Pancreas (tissue), 10 donors: Measurements from ENCODE around the gene CDC20. TPM values are rescaled to one million over a fixed set of nuclear protein-coding genes. Genes with fewer than 3 reads are reported as not detected.

Experiments used
- ATAC-seq, 4 donors: fragments of 200-7000 bp; cut with Tn5 transposase; one replicate each; pipeline versions ENCODE4 v1.8.0 to v1.9.1; 2020; ENCODE audit warnings: mild to moderate bottlenecking in 4 of 4, moderate library complexity in 4 of 4
- DNase-seq, 6 donors: peaks; one replicate each; pipeline ENCODE4 v3.0.0-alpha.2; 2020
- FAIRE-seq: peaks from 2 replicates; lab custom pipeline; 2012; peaks lifted over from hg19 to GRCh38; lab: Jason Lieb, UNC
- H3K27ac ChIP-seq, 4 donors: fragments of 200-600 bp; sonication (generic); 1 replicate in 3 of 4; 2 replicates in 1 of 4; pipeline versions ENCODE4 v1.5.0 to v1.8.0; 2020
- H3K27me3 ChIP-seq, 4 donors: fragments of 200-600 bp; one replicate each; pipeline ENCODE4 v1.8.0; 2021
- H3K36me3 ChIP-seq, 3 donors: fragments of 200-600 bp; sonication (generic) in 1 of 3; one replicate each; pipeline versions ENCODE4 v1.5.0 to v1.8.0; 2020 to 2021
- H3K4me1 ChIP-seq, 3 donors: fragments of 200-600 bp; one replicate each; pipeline ENCODE4 v1.8.0; 2021
- H3K4me3 ChIP-seq, 4 donors: fragments of 200-600 bp; sonication (generic) in 2 of 4; one replicate each; pipeline versions ENCODE4 v1.5.0 to v1.8.0; 2020 to 2021
- H3K9me3 ChIP-seq, 4 donors: fragments of 200-600 bp; one replicate each; pipeline ENCODE4 v1.8.0; 2021
- CTCF ChIP-seq, 4 donors: fragments of 200-600 bp; sonication (generic) in 3 of 4; IDR thresholded peaks; one replicate each; pipeline versions ENCODE4 v1.5.0 to v1.8.0; 2021; ENCODE audit warnings: antibody characterized with exemption in 4 of 4
- WGBS, 2 donors: extraction: QIAGEN DNeasy Blood & Tissue Kit; methylation state at CpG; one replicate each; pipeline ENCODE4 v1.1.7; 2013; 5-methylcytosine and 5-hydroxymethylcytosine counted together
- intact Hi-C, 3 donors: fragments of 100-400 bp; cut with DNase I; formaldehyde crosslinking; loops; one replicate each; pipeline versions ENCODE4 v1.11.1 to v1.14.2; 2022
- polyA plus RNA-seq, 2 donors: library from polyadenylated mRNA; stranded (reverse); fragments of 200-250 nt; gene quantifications; one replicate each; pipeline ENCODE4 v1.2.3, GENCODE V29; 2013
- total RNA-seq, 6 donors: library from RNA; stranded (reverse); fragmentation: NEBNext Ultra II Directional in 4 of 6; extraction: Animal tissue kit (Norgen Biotek cat#: 25700) in 4 of 6; gene quantifications; one replicate each; pipeline versions ENCODE4 v1.2.1 to v1.2.4, GENCODE V29; 2021 to 2023
- donor health status: healthy with polysubstance abuse.
- donor health status: DM: no; HTN: no; CAD: no; lungs with moderate emphysema.
- donor health status: DM: no; HTN: no; CAD: no.
- donor health status: control.
- donor health status: control.
- donor health status: Bipolar disorder and iron deficiency.
- donor health status: DM: yes; HTN: yes; CAD: no.
- donor health status: DM: no; HTN: no; CAD: no.
- donor health status: DM: no; HTN: no; CAD: no.
- donor health status: DM: yes; HTN: yes; CAD: no.

Gene CDC20
- total and polyA plus RNA-seq, 8 donors: 0.12 to 1.8 (median 0.52) TPM

DNA sequence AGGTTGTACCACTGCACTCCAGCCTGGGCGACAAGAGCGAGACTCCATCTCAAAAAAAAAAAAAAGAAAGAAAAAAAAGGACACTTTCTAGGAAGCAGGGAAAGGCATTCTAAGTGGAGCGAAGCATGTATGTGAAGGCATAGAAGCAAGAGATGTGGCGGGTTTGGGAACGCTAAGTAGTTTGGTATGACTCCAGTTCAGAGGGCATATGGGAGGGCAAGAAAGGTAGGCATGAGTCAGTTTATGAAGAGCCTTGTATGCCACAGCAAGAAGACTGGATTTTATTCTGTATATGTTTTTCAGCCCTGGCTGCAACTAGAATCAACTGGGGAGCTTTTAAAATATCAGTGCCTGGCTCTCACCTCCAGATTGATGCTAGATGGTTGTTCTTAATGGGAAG lies 13.4 kb downstream of the CDC20 start:
- 95 to 98% methylated on average over 5 of the region's 5 CpGs for WGBS, 2 donors

GRCh38 chr1:43373066-43373940 lies 14.5 kb downstream of the CDC20 start:
- DNase-seq (no peak), FAIRE-seq (no peak), ATAC-seq (no peak)
- WGBS, 2 donors: 40 to 44% methylated on average over 4 of the region's 4 CpGs
- Histone ChIP-seq H3K4me3 (no peak overlapping the region), H3K27me3 (no peaks in the 10 kb centered on the region), H3K9me3 (no peaks in the 10 kb centered on the region), H3K27ac (peak overlapping the region in 1 of 4 donors; percentile 19), H3K4me1 (peaks cover 6 to 13% (median 7%) of the 10 kb centered on the region in 3 donors), H3K36me3 (no peaks in the 10 kb centered on the region)
- no peak for TF ChIP-seq CTCF (IDR thresholded peaks at IDR 0.05)
- intact Hi-C loops: no loop called here

More for the DNA sequence above, 13.4 kb downstream of the CDC20 start:
- DNase-seq (no peak), ATAC-seq (no peak), FAIRE-seq (no peak)
- Histone ChIP-seq H3K27me3 (no peaks in the 10 kb centered on the region), H3K4me1 (peaks cover 6 to 13% (median 7%) of the 10 kb centered on the region in 3 donors), H3K4me3 (no peak overlapping the region), H3K36me3 (no peaks in the 10 kb centered on the region), H3K27ac (no peak overlapping the region), H3K9me3 (no peaks in the 10 kb centered on the region)
- intact Hi-C loops: no loop called here
- TF ChIP-seq CTCF (IDR thresholded peaks at IDR 0.05): no peak

GRCh38 chr1:43376723-43377235 lies 18.0 kb downstream of the CDC20 start:
- DNase-seq (no peak), FAIRE-seq (no peak), ATAC-seq (no peak)
- H3K27me3 ChIP-seq: no peaks in the 10 kb centered on the region
- H3K4me3 ChIP-seq: no peak overlapping the region
- intact Hi-C loops: no loop called here
- WGBS, 2 donors: 86 to 95% methylated on average over 7 of the region's 7 CpGs
- no peak overlapping the region for H3K27ac ChIP-seq
- no peaks in the 10 kb centered on the region for H3K9me3 ChIP-seq
- no peak for TF ChIP-seq CTCF (IDR thresholded peaks at IDR 0.05)
- H3K4me1 ChIP-seq: peaks cover 0 to 6% (median 0%) of the 10 kb centered on the region in 3 donors
- no peaks in the 10 kb centered on the region for H3K36me3 ChIP-seq

DNA sequence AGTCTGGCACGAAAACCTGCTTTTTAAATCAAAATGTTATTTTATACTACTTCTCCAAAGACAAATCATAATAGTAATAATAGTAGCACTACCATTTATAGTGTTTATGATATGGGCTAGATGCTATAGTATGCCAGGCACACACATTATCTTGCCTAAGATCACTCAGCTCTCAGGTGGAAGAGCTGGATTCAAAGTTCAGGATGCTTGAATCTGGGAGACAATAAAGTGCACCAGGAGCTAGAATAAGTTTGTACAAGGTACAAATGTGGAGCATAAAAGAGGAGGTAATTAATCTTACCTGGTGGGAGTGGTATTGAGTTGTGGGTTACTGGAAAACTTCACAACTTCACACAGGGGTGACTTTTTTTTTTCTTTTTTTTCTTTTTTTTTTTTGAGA lies 19.1 kb downstream of the CDC20 start:
- DNase-seq (no peak), FAIRE-seq (no peak), ATAC-seq (no peak)
- TF ChIP-seq CTCF (IDR thresholded peaks at IDR 0.05): no peak
- no peaks in the 10 kb centered on the region for H3K9me3 ChIP-seq
- peaks cover 0 to under 1% (median 0%) of the 10 kb centered on the region in 3 donors for H3K36me3 ChIP-seq
- H3K4me3 ChIP-seq: no peak overlapping the region
- H3K27ac ChIP-seq: no peak overlapping the region
- 92 to 97% methylated on average over 1 of the region's 1 CpG for WGBS, 2 donors
- H3K27me3 ChIP-seq: no peaks in the 10 kb centered on the region
- intact Hi-C loops: no loop called here
- H3K4me1 ChIP-seq: peaks cover 0 to 6% (median 0%) of the 10 kb centered on the region in 3 donors

DNA sequence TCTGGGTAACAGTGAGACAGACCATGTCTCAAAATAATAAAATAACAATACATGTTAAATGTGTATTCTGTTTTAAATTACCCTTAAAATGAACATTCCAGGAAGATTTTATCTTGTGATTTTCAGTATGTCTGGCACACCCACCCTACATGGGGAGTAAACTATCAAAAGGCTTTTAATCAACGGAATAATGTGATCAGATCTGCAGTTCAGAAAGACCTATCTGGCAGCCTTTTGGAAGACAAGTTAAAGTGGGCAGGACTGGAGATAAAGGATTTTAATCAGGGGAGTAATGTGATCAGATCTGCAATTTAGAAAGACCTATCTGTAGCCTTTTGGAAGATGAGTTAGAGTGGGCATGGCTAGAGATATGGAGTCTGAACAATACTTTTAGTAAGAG lies 20.7 kb downstream of the CDC20 start:
- WGBS, 2 donors: 93 to 94% methylated on average over 1 of the region's 1 CpG
- peaks cover 3 to 17% (median 6%) of the 10 kb centered on the region in 3 donors for H3K36me3 ChIP-seq
- no peak for TF ChIP-seq CTCF (IDR thresholded peaks at IDR 0.05)
- no peak overlapping the region for H3K4me3 ChIP-seq
- no peaks in the 10 kb centered on the region for H3K4me1 ChIP-seq
- DNase-seq (no peak), ATAC-seq (no peak), FAIRE-seq (no peak)
- intact Hi-C loops: no loop called here
- no peak overlapping the region for H3K27ac ChIP-seq
- H3K9me3 ChIP-seq: no peaks in the 10 kb centered on the region
- no peaks in the 10 kb centered on the region for H3K27me3 ChIP-seq
